ENCODE data around the gene NPAS2. TPM values are rescaled to one million over a fixed set of nuclear protein-coding genes. Genes with fewer than 3 reads are reported as not detected.

The NPAS2 gene
- total and polyA plus RNA-seq, 2 of the 8 experiments (the other 6 are each of a cell fraction or from before 2014, with no cell fraction given): 1.8 to 1.9 TPM

DNA sequence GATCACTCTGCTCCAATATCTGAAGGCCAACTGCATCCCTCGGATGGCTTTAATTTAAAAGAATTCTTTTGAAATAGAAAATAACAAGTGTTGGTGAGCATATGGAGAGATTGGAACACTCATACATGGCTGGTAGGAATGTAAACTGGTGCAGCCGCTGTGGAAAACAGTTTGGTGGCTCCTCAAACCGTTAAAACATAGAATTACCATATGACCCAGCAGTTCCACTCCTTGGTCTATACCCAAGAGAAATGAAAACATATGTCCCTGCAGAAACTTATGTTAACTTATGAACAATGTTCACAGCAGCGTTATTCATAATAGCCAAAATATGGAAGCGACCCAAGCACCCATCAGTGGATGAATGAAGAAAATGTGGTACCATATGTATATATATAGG is 60.1 kb downstream of the NPAS2 start:
- H4K8ac ChIP-seq (ENCODE audit: extremely low read depth, insufficient read depth, low read length): no peak overlapping the region
- FAIRE-seq: no peak
- CTCF ChIA-PET (ENCODE audit: partially characterized antibody): no interaction called here
- TF ChIP-seq SP4 (IDR thresholded peaks at IDR 0.05; ENCODE audit: low read length): no peak
- TF ChIP-seq EZH2 (IDR thresholded peaks at IDR 0.05; ENCODE audit: low read depth, low read length, severe bottlenecking): no peak
- TF ChIP-seq BACH1 (IDR thresholded peaks at IDR 0.05; ENCODE audit: low read length): no peak
- no peak for TF ChIP-seq TBP (IDR thresholded peaks at IDR 0.05; ENCODE audit: low read depth, low read length)
- TF ChIP-seq YY1 (IDR thresholded peaks at IDR 0.05; ENCODE audit: low read depth, low read length): no peak
- no peak for TF ChIP-seq SIRT6 (IDR thresholded peaks at IDR 0.05; ENCODE audit: low read length)
- no peak for TF ChIP-seq ZNF274 (IDR thresholded peaks at IDR 0.05; ENCODE audit: borderline replicate concordance, extremely low read depth, low read length)
- TF ChIP-seq RBBP5 (IDR thresholded peaks at IDR 0.05; ENCODE audit: borderline replicate concordance, low read depth, low read length): no peak
- TF ChIP-seq JUN (IDR thresholded peaks at IDR 0.05; ENCODE audit: low read depth, low read length): no peak
- TF ChIP-seq KDM1A (IDR thresholded peaks at IDR 0.05; ENCODE audit: borderline replicate concordance, low read length): no peak
- no peak for TF ChIP-seq ASH2L (IDR thresholded peaks at IDR 0.05; ENCODE audit: low read length)
- TF ChIP-seq PHF8 (conservative IDR thresholded peaks at IDR 0.05; ENCODE audit: low read depth, low read length): no peak
- TF ChIP-seq SP1 (IDR thresholded peaks at IDR 0.05; ENCODE audit: low read depth, low read length): no peak
- no peak for TF ChIP-seq HDAC6 (IDR thresholded peaks at IDR 0.05; ENCODE audit: low read depth, low read length)
- no peak for TF ChIP-seq CHD1 (IDR thresholded peaks at IDR 0.05; ENCODE audit: low read depth, low read length)

More for the DNA sequence above, 60.1 kb downstream of the NPAS2 start:
- Histone ChIP-seq H3K23me2 (ENCODE audit: low read depth, low read length) (no peaks in the 10 kb centered on the region), H3K4ac (replicated peaks; ENCODE audit: insufficient read length, low read depth, low read length) (no peak overlapping the region), H2BK12ac (ENCODE audit: low read depth, low read length) (no peak overlapping the region), H3K4me1 (replicated peaks in 1 of 4; ENCODE audit: control insufficient read depth in 3 of 4, insufficient read depth in 4 of 4, low read length in 3 of 4) (peaks cover 0 to 7% (median 2%) of the 10 kb centered on the region in 4 experiments; a peak in 5 of 7 replicates), H3K79me2 (ENCODE audit: control insufficient read depth in 1 of 2, insufficient read depth in 2 of 2, low read length in 2 of 2) (no peaks in the 10 kb centered on the region), H3K23ac (ENCODE audit: insufficient read length) (no peak overlapping the region), H3K4me3 (ENCODE audit: extremely low read depth in 1 of 4, insufficient read depth in 2 of 4, low read depth in 3 of 4, low read length in 4 of 4) (no peak overlapping the region), H3K56ac (replicated peaks; ENCODE audit: insufficient read length, low read depth, low read length) (no peak overlapping the region), H2BK20ac (ENCODE audit: low read length) (no peak overlapping the region), H3K4me2 (ENCODE audit: insufficient read depth in 1 of 2, low read depth in 2 of 2, low read length in 2 of 2) (no peak overlapping the region), H3K36me3 (ENCODE audit: control insufficient read depth in 2 of 4, insufficient read depth in 4 of 4, low read length in 3 of 4) (no peaks in the 10 kb centered on the region), H3K79me1 (ENCODE audit: low read depth, low read length) (no peaks in the 10 kb centered on the region), H2BK5ac (ENCODE audit: low read depth, low read length) (no peak overlapping the region), H2BK15ac (ENCODE audit: low read length) (no peak overlapping the region), H3K9me3 (ENCODE audit: insufficient read depth in 2 of 2, low read depth in 1 of 2, low read length in 1 of 2) (no peaks in the 10 kb centered on the region), H4K5ac (ENCODE audit: insufficient read length, low read depth, low read length) (no peak overlapping the region), H3K27ac (ENCODE audit: low read depth, low read length) (no peak overlapping the region), H4K20me1 (replicated peaks in 1 of 2; ENCODE audit: control insufficient read depth in 1 of 2, insufficient read depth in 2 of 2, low read length in 2 of 2) (no peaks in the 10 kb centered on the region), H3K18ac (ENCODE audit: extremely low read depth, low read length) (no peak overlapping the region), H2AFZ (ENCODE audit: low read length) (no peak overlapping the region), H2BK120ac (replicated peaks; ENCODE audit: low read depth, low read length) (no peak overlapping the region), H3K14ac (ENCODE audit: insufficient read length) (no peak overlapping the region), H2AK5ac (ENCODE audit: low read depth, low read length) (no peak overlapping the region), H4K91ac (replicated peaks; ENCODE audit: insufficient read length, low read length) (no peak overlapping the region), H3K9ac (replicated peaks in 1 of 4; ENCODE audit: extremely low read depth in 1 of 4, low read depth in 3 of 4, low read length in 3 of 4) (no peak overlapping the region), H3K27me3 (replicated peaks in 1 of 4; ENCODE audit: control insufficient read depth in 3 of 4, extremely low read depth in 1 of 4, insufficient read depth in 3 of 4, low read length in 3 of 4) (no peaks in the 10 kb centered on the region; a peak in 1 of 7 replicates)
- no peak for DNase-seq (ENCODE audit: low read depth in 1 of 2, low spot score in 2 of 2)
- 92% methylated on average over 5 of the region's 5 CpGs; no CpG with 5 or more reads in 1 of the 2 experiments for WGBS, 2 experiments (ENCODE audit: extremely low coverage in 1 of 2, insufficient coverage in 1 of 2, insufficient read length in 1 of 2, insufficient replicate concordance in 2 of 2, low coverage in 1 of 2, low lambda C conversion rate in 2 of 2, missing lambda C conversion rate in 1 of 2)
- POLR2A ChIA-PET (ENCODE audit: partially characterized antibody): no interaction called here

All from H1 (cell line).